Activated T-helper 17 cell treated with anti-CD3 and anti-CD28 coated beads, Interleukin-2, amount 50 U/mL, for 72 hours (primary cell): Measurements from ENCODE around the gene DHX32. TPM values are rescaled to one million over a fixed set of nuclear protein-coding genes. Genes with fewer than 3 reads are reported as not detected.
A peak's percentile ranks its signal among the peaks of the same experiment; 100 is the strongest.
"Not testable (repeated sequence)": the region's sequence is repeated elsewhere in the genome, so short reads cannot be mapped to it uniquely, and the experiment has no call there.

Experiments
- ATAC-seq: fragments of 150-1000 bp; cut with Tn5 transposase; replicated peaks from 2 replicates; pipeline ENCODE4 v1.10.0; 2021; ENCODE audit warnings: mild to moderate bottlenecking, moderate library complexity
- H3K27ac Mint-ChIP-seq: one replicate; pipeline ENCODE4 v1.8.0; 2022; ENCODE audit warnings: mixed read lengths
- H3K27me3 Mint-ChIP-seq: one replicate; pipeline ENCODE4 v1.8.0; 2022; ENCODE audit warnings: mixed read lengths
- H3K36me3 Mint-ChIP-seq: one replicate; pipeline ENCODE4 v1.8.0; 2022; ENCODE audit warnings: low read depth, mild to moderate bottlenecking, mixed read lengths
- H3K4me1 Mint-ChIP-seq: one replicate; pipeline ENCODE4 v1.8.0; 2022; ENCODE audit warnings: mixed read lengths
- H3K4me3 Mint-ChIP-seq: one replicate; pipeline ENCODE4 v1.8.0; 2022; ENCODE audit warnings: mild to moderate bottlenecking, mixed read lengths
- H3K9me3 Mint-ChIP-seq: one replicate; pipeline ENCODE4 v1.8.0; 2022; ENCODE audit warnings: mixed read lengths
- total RNA-seq, 2 donors: library from RNA; stranded (reverse); gene quantifications; one replicate each; pipeline ENCODE4 v1.2.3, GENCODE V29; 2022

Gene DHX32, protein sequence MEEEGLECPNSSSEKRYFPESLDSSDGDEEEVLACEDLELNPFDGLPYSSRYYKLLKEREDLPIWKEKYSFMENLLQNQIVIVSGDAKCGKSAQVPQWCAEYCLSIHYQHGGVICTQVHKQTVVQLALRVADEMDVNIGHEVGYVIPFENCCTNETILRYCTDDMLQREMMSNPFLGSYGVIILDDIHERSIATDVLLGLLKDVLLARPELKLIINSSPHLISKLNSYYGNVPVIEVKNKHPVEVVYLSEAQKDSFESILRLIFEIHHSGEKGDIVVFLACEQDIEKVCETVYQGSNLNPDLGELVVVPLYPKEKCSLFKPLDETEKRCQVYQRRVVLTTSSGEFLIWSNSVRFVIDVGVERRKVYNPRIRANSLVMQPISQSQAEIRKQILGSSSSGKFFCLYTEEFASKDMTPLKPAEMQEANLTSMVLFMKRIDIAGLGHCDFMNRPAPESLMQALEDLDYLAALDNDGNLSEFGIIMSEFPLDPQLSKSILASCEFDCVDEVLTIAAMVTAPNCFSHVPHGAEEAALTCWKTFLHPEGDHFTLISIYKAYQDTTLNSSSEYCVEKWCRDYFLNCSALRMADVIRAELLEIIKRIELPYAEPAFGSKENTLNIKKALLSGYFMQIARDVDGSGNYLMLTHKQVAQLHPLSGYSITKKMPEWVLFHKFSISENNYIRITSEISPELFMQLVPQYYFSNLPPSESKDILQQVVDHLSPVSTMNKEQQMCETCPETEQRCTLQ
- 10 to 100 TPM; 28.4 to 38.9 TPM for total RNA-seq

- Mint-ChIP-seq H3K4me3 (no peak within 1 kb of the TSS), H3K27ac (peak within 1 kb of the TSS; percentile 44), H3K9me3 (peaks cover 3% of the 10 kb centered on the region), H3K4me1 (no peaks in the 10 kb centered on the region), H3K36me3 (peaks cover 41% of the 10 kb centered on the region), H3K27me3 (no peaks in the 10 kb centered on the region)
- no peak for ATAC-seq
These were observed at the start of gene DHX32 for GRCh38 chr10:125881192-125881591. TSS of gene DHX32 (minus strand) at chr10:125881292. CDS start at chr10:125880824, 468 bp downstream.

- H3K9me3 Mint-ChIP-seq, result no peaks in the 10 kb centered on the region
- H3K27me3 Mint-ChIP-seq, result peaks cover 19% of the 10 kb centered on the region
- no peak overlapping the region for H3K4me3 Mint-ChIP-seq
- no peak for ATAC-seq
- H3K27ac Mint-ChIP-seq, result no peak overlapping the region
- no peaks in the 10 kb centered on the region for H3K4me1 Mint-ChIP-seq
- H3K36me3 Mint-ChIP-seq, result no peaks in the 10 kb centered on the region
These were observed 48.5 kb upstream of the DHX32 start for GRCh38 chr10:125929618-125930017.

DNA sequence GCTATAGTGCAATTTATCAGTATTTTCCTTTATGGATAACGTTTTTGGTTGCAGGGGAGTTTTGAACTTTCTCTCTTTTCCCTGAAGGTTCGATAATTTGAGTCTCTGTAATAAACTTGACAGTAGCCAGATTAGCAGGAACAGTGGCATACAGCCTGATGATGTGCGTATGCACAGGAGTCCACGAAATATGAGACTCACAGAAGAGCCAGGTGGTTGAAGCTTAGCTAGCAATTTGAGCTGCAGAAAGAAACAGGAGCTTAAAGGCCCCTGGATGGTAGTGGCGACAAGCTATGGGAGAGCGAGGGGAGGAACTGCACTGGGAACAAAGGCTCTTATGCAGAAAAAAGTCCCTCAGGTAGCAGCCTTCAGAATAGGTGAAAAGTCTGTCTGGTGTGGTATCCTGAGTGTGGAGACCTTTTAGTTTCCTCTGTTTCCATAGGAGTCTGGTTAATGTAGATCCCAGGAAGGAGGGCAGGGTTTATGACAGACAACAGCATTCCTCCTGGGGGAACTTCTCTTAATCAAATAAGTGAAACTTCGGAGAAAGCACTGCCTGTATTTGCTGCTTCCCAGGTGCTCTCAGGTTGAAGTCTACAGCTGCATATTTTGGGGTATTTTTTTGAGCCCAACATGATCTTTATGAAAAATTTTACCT is 48.0 kb upstream of the DHX32 start:
- Mint-ChIP-seq H3K27ac (no peak overlapping the region), H3K9me3 (no peaks in the 10 kb centered on the region), H3K27me3 (peaks cover 16% of the 10 kb centered on the region), H3K4me1 (no peaks in the 10 kb centered on the region), H3K4me3 (no peak overlapping the region), H3K36me3 (no peaks in the 10 kb centered on the region)
- no peak for ATAC-seq

- H3K9me3 Mint-ChIP-seq, H3K4me1 Mint-ChIP-seq, H3K36me3 Mint-ChIP-seq, H3K27ac Mint-ChIP-seq, H3K27me3 Mint-ChIP-seq, ATAC-seq, H3K4me3 Mint-ChIP-seq: not testable (repeated sequence)
These were observed 46.2 kb upstream of the DHX32 start for GRCh38 chr10:125927265-125927664.

DNA sequence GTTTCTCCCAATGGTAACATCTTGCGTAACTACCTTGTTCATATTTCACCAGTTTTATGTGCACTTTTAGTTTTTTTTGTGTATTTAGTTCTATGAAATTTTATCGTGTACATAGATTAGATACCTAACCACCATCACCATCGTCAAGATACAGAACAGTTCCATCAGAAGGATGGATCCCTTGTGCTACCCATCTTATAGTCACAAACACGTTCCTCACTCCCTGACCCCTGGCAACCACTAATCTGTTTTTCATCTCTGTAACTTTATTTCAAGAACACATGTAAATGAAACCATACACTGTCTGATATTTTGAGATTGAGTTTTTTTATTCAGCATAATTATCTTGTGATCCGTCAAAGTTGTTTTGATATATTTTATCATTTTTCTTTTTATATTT is 45.2 kb upstream of the DHX32 start:
- ATAC-seq, result no peak
- no peaks in the 10 kb centered on the region for H3K4me1 Mint-ChIP-seq
- H3K9me3 Mint-ChIP-seq, result no peaks in the 10 kb centered on the region
- H3K27ac Mint-ChIP-seq, result no peak overlapping the region
- H3K36me3 Mint-ChIP-seq, result no peaks in the 10 kb centered on the region
- H3K27me3 Mint-ChIP-seq, result no peaks in the 10 kb centered on the region
- no peak overlapping the region for H3K4me3 Mint-ChIP-seq

- Mint-ChIP-seq H3K36me3 (no peaks in the 10 kb centered on the region), H3K4me1 (no peaks in the 10 kb centered on the region), H3K27me3 (no peaks in the 10 kb centered on the region), H3K9me3 (no peaks in the 10 kb centered on the region), H3K4me3 (no peak overlapping the region), H3K27ac (no peak overlapping the region)
- ATAC-seq, result no peak
These were observed 44.3 kb upstream of the DHX32 start for GRCh38 chr10:125925262-125925834.

DNA sequence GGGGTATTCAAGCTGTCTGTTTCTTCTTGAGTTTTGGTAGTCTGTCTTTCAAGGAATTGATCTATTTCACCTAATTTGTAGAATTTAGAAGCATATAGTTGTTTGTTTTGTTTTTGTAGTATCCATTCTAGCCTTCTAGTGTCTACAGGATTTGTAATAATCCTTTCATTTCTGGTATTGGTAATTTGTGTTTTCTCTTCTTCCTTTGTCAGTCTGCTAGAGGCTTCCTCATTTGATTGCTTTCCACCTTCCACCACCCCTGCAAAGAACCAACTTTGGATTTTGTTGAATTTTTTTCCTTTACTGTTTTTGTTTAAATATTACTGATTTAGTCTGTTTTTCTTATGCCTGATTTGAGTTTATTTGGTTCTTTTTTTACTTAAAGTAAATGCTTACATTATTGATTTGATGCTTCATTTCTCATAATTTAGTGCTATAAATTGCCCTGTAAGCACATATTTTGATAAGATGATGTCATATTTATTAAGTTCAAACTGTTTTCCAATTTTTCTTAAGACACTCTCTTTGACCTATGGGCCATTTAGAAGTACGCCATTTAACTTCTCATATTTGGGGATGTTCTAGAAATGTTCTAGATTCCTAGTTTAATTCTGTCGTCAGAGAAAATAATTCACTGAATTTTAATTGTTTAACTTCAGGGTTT is 40.7 kb upstream of the DHX32 start:
- not testable (repeated sequence) for H3K4me1 Mint-ChIP-seq

GRCh38 chr10:125917704-125918361 is 36.7 kb upstream of the DHX32 start:
- not testable (repeated sequence) for H3K9me3 Mint-ChIP-seq, H3K4me3 Mint-ChIP-seq, H3K27me3 Mint-ChIP-seq, H3K36me3 Mint-ChIP-seq, H3K27ac Mint-ChIP-seq, ATAC-seq, H3K4me1 Mint-ChIP-seq

More for the DNA sequence above, 40.7 kb upstream of the DHX32 start:
- H3K9me3 Mint-ChIP-seq, H3K27ac Mint-ChIP-seq, ATAC-seq, H3K27me3 Mint-ChIP-seq, H3K4me3 Mint-ChIP-seq, H3K36me3 Mint-ChIP-seq: not testable (repeated sequence)

GRCh38 chr10:125916977-125917376 is 35.9 kb upstream of the DHX32 start:
- no peak for ATAC-seq
- Mint-ChIP-seq H3K9me3 (no peaks in the 10 kb centered on the region), H3K4me3 (no peak overlapping the region), H3K27me3 (peaks cover 3% of the 10 kb centered on the region), H3K27ac (no peak overlapping the region), H3K36me3 (no peaks in the 10 kb centered on the region), H3K4me1 (no peaks in the 10 kb centered on the region)

DNA sequence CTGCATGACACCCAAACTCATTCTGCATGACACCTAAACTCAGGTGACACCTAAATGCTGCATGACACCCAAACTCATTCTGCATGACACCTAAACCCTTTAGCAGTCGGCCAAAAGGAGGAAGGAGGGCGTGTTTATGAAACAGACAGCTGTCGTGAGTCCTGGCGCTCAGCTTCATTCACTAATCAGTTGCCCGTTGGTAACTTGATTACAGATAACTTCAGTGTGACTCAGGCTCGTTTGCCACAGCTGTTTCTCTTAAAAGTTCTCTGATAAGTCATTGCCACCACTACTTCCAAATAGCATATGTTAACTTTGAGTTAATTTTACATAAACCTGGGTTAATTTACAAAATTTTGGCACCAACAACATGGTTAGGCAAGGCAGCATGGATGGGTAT is 32.2 kb upstream of the DHX32 start:
- not testable (repeated sequence) for H3K27me3 Mint-ChIP-seq, H3K4me1 Mint-ChIP-seq, H3K9me3 Mint-ChIP-seq, ATAC-seq, H3K36me3 Mint-ChIP-seq, H3K27ac Mint-ChIP-seq, H3K4me3 Mint-ChIP-seq

DNA sequence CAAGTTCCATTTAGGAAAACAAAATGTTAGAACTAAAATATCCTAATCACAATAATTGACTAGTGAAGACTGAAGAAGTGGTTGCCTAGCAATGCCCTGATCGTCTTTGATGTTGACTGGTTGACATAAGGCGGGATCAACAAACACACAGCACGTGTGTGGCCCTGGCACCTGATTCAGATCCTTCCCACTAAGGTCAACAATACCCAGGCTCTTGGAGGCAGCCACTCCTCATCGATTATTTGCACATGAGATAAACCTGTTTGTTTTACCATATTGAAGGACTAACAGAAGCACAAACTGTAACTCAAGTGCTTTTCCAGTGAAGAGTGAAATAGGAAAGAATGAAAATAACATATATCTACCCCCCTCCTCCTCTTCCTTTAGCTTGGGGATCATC is 30.9 kb upstream of the DHX32 start:
- Mint-ChIP-seq H3K4me3 (no peak overlapping the region), H3K27me3 (peaks cover 10% of the 10 kb centered on the region), H3K4me1 (no peaks in the 10 kb centered on the region), H3K9me3 (peaks cover 3% of the 10 kb centered on the region), H3K36me3 (no peaks in the 10 kb centered on the region), H3K27ac (no peak overlapping the region)
- ATAC-seq, result no peak

GRCh38 chr10:125911145-125911544 is 30.1 kb upstream of the DHX32 start:
- Mint-ChIP-seq H3K4me3 (no peak overlapping the region), H3K36me3 (no peaks in the 10 kb centered on the region), H3K27ac (no peak overlapping the region), H3K9me3 (peaks cover 3% of the 10 kb centered on the region), H3K4me1 (no peaks in the 10 kb centered on the region), H3K27me3 (peaks cover 10% of the 10 kb centered on the region)
- no peak for ATAC-seq

- not testable (repeated sequence) for H3K36me3 Mint-ChIP-seq, ATAC-seq, H3K27ac Mint-ChIP-seq, H3K4me3 Mint-ChIP-seq, H3K4me1 Mint-ChIP-seq, H3K9me3 Mint-ChIP-seq
- H3K27me3 Mint-ChIP-seq, result peaks cover 10% of the 10 kb centered on the region
These were observed 28.4 kb upstream of the DHX32 start for GRCh38 chr10:125909491-125909890.

- not testable (repeated sequence) for ATAC-seq, H3K36me3 Mint-ChIP-seq, H3K4me3 Mint-ChIP-seq, H3K4me1 Mint-ChIP-seq, H3K27ac Mint-ChIP-seq, H3K9me3 Mint-ChIP-seq
- H3K27me3 Mint-ChIP-seq, result peaks cover 10% of the 10 kb centered on the region
These were observed 27.7 kb upstream of the DHX32 start for GRCh38 chr10:125908813-125909212.
